DMS 273 (cell line): Measurements from ENCODE around the gene CCDC201.

ENCODE experiments used
- DNase-seq: peaks from one replicate; lab custom pipeline; 2025; ENCODE audit not compliant: unreplicated experiment; lab: John Stamatoyannopoulos, UW

Gene CCDC201, protein sequence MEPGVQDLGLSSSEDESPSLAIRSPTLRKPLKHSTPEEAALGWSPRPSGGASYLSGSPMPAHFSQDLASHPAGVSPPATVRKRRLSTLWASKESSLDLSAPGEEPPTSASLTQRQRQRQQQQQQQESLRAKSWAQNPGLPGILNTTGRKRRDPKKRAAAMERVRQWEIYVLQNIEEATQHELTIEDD

DNA sequence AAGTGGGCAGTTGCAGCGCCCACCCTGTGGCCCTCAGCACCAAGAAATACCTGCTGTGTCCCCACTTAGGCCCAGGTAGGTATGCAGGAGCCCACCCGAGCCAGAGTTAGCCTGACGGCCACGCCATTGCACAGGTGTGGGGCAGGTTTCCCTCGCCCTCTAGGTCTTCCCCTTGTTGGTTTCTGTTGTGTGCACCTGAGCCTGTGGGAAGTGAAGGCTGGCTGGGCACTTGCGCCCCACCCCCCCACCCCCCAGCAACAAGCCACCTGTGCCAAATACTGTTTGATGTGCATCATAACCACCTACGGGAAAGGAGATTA, at the start of gene CCDC201:
Gene CCDC201, minus strand, starts transcription at position 48 of the 320 bp plus-strand sequence. CDS start 75 bp downstream, outside the sequence.
- no peak for DNase-seq

DNA sequence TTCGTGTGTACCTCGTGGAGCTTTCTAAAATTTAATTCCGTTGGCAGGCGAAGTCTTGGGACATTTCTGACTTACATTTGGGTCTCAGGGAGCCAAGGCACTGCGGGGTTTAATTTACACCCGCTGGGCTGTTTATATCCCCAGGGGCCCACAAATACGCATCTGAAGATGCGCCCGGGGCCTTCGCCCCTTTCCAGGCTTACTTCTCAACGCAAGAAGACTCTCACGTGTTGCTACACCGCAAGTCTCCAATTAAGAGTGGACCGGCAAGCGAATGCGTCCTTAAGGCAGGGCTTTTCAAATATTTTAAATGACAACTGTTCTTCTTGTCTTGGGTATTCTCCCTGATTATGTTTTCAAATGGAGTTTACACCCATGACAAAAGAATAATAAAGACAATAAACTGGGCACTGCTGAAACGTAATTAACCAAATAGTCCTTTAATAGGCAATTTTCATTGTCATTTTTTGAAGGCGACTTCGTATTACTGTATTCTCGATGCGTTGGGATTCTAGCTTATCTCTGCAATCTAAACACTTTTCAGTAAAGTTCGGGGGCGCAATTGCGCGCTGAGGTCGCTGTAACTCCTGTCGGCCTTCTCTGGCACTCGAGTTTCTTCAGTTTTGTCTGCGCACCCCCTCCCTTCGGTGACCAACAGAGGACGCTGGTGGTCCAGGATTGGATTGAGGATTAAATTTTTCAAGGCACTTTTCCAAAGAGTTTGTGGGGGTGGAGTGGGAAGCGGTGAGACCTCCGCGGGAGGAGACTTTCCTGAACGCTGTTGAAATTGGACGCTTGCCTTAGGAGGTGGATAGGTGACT, 49.0 kb upstream of the CCDC201 start:
- DNase-seq = peak; percentile 88

DNA sequence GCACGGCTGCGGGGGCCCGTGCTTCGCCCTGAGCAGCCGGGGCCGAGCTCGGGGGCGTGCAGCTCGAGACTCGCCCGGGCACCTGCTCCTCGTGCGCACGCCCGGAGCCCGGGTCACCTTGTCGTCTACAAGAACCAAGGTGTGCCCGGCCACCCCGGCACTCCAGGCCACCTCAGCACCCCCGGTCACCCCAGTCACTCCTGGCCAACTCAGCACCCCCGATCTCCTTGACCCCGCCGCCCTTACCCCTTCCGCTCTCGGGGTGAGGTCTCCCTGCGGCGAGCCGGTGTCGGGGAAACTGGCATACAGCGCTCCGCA, 48.5 kb upstream of the CCDC201 start:
- no peak for DNase-seq

DNA sequence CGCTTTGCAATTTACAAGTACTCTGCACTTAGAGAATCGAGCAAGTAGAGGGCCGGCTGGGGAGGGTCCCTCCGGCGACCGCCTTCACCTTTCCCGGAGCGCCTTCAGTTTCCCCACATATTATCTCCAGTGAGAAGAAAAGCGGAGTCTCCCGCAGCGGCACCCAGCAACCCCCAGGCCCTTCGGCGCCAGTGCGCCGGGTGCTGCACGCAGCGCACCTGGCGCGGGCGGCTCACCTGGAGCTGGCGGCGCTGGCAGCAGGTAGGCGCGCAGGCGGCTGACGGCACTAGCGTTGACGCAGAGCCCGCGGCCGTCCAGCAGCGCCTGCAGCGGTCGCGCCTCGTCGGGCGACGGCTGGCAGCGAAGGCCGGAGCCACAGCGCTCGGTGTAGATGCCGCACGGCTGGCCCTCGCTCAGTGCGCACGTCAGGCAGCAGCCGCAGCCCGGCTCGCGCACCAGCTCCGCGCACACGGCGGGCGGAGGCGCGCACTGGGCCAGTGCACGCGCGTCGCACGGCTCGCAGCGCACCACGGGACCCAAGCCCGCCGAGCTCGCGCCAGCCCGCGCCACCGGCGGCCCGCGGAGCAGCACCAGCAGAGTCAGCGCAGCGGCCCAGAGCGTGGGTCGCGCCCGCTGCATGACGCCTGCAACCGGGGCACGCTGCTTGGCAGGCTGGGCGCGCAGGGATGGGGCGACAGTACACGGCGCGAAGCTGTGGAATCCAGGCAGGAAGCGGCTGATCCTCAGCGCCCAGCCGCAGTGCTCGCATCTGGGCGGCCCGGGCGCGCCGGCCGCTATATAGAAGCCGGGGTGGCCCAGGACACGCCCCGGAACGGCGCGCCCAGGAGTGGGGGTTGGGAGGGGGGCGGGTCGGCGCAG, 47.9 kb upstream of the CCDC201 start, which contains the start of gene IGFBP3:
Gene IGFBP3, minus strand, starts transcription at position 771 of the 879 bp plus-strand sequence. Its CDS starts 132 bp downstream, at position 639.
- peak; percentile 89 for DNase-seq

DNA sequence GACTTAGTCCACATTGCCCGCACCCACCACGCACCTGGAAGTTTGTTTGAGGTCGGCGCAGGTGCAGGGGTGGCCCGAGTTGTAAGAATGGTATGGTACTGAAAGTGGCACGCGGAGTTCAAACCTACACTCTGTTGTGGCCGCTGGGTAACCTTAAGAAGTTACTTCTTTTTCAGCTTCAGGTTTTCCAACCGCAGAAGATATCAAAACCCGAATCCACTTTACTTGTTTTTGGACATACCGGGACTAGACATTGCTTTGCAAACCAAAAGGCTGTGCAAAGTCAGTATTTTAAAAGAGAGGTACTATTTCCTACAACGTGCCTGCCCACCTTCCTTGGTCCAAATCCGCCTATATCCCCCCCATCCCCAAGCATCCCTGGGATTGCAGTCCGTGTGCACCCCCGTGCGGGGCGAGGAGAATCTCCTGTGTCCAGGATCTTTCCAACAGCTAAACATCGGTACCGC, 47.1 kb upstream of the CCDC201 start:
- peak; percentile 45 for DNase-seq

DNA sequence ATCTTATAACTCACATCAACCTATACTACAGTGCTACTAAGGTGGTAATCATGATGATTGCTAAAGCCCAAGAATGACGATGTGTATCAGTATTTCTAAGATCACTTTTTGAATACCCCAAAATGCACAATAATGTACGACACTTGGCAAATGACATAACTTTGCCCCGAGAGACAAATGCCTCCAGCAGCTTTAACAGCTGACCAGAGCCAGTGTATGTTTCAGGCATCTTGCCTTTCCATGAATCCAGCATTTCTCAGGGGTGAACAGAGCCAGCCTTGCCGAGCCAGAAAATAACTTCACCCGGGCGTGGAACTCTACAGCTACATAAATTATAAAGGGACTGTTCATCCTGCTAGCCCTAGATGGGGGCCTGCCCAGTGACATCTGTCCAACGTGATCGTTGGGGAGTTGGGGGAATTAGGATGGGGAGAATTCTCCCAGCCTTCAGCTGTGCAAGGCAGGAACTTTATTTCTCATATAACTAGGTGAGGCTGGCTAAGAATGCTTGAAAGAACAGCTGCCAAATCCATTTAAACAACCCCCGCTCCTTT, 46.4 kb upstream of the CCDC201 start:
- DNase-seq = peak; percentile 37

DNA sequence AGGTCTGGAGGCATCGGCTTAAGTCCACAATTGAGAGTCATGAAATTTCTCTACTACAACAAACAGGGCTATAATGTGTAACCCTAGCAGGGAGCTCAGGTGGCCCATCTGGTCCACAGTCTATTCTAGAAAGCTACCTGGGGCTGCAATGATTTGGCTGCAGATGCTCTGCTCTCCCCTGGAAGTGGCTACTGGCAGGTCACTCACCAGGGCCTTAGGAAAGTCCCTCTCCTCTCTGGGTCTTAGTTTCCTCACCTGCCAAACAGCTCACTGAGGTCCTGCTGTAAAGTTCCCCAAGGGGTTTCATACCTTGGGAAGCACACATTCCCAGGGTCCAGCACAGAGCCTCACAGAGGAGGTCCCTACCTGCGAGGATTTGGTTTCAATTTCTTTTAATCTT, 45.7 kb upstream of the CCDC201 start:
- no peak for DNase-seq

DNA sequence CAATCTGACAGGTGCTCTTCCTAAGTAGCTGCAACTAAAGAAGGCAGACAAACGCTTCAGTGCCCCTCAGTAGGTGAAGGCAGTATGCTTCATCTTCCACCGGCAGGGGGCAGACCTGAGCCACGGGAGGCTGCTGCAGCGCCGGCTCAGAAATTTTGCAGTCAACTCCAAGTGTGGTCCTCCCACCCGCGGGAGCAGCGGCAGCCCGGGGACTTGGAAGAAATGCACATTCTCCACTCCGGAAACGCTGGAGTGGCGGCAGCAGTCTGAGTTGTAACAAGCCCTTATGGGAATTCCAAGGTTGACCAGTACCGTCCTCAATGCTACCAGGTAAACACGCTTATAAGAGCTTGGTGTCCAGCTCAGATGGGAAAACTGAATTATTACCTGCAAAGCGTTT, 44.8 kb upstream of the CCDC201 start:
- peak; percentile 90 for DNase-seq

DNA sequence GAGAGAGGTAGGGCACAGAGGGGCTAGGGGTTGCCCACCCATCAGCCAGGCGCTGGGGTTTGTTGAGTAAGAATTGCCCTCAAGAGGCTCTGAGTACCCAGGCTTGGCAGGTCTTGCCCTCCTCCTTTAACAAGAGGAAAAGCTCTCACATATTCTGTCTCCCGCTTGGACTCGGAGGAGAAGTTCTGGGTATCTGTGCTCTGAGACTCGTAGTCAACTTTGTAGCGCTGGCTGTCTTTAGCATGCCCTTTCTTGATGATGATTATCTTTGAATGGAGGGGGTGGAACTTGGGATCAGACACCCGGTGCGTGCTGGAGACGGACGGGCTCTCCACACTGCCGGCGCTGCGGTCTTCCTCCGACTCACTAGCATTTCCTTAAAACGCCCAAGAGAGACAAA, 44.2 kb upstream of the CCDC201 start:
- no peak for DNase-seq

DNA sequence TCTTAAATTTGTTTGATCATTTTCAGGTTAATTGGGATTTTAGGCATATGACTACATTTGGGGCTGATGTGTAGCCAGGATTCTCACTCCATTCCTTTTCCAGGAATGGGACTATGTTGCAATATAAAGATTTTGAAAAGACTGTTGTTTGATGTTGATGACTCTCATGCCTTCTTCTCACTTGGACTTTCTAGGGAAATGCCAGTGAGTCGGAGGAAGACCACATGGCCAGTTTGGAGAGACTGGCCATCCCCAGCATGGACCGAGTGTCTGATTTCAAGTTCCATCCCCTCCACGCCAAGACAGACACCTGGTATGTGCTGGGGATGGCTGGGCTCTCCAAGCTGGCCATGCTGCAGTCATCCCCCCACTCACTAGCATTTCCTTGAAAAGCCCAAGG, 42.7 kb upstream of the CCDC201 start:
- DNase-seq = no peak

DNA sequence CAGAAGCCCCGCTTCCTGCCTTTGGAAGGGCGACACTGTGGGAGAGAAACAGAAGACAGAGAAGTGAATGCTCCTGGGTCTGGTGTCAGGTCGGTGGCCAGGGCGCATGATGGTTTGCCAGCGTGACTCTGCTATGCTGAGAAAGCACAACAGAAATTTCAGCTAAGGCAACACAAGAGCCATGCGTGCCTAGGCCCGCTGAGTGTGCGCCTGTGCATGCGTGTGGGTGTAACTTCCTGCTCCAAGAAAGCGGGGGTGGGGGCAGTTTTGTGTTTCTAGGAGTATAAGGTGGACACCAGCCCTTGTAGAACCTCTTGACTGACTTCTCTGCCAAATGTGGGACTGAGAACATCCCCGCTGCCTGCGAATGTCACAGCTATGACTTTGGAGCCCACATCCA, 42.0 kb upstream of the CCDC201 start:
- DNase-seq = no peak

DNA sequence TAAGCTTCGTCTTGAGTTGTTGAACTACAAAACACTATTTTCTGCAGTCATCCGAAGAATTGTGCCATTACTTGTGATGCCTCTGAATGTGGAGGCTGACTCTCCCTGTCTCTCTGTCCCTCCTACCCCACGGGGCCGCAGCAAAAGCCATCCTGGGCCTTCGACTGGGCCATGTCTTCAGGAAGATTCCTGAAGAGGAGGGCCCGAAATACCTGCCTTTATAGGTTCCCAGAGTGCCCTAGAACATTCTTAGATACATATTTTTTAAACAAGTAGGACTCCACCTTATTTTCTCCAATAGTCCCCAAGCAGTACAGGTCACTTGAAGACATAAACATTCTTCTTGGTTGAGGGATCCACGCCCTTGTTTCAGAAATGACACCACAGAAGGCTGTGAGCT, 40.1 kb upstream of the CCDC201 start:
- DNase-seq = no peak

DNA sequence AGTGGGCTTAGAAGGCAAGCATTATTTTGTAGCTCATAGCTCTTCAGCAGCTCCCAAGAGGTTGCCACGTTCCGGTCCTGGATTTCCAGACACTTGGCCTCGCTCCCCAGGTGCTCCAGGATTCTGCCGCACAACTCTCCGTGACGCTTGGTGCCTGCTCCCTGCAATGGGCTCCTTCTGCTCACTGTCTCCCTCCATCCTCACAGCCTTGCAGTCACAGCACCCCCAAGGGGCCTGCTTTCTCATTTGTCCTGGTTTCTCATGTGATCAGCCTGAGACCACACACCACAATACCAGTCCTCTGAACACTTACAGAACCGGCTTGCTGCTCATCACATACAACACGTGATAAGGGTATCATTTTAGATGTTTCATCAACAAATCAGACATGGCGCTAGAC, 38.4 kb upstream of the CCDC201 start:
- DNase-seq = no peak

DNA sequence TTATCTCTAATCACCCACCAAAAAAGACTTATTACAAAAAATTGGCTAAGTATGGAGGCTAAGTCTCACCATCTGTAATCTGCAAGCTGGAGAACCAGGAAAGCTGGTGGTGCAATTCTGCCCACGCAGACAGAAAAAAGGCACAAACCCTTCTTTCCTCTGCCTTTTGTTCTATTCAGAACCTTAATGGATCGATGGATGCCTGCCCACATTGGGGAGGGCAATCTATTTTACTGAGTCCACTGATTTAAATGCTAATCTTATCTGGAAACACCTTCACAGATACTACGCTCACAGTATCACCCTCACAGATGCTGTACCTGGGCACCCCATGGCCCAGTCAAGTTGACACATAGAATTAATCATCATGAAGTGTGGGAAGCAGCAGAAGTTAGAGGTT, 38.0 kb upstream of the CCDC201 start:
- DNase-seq = no peak

DNA sequence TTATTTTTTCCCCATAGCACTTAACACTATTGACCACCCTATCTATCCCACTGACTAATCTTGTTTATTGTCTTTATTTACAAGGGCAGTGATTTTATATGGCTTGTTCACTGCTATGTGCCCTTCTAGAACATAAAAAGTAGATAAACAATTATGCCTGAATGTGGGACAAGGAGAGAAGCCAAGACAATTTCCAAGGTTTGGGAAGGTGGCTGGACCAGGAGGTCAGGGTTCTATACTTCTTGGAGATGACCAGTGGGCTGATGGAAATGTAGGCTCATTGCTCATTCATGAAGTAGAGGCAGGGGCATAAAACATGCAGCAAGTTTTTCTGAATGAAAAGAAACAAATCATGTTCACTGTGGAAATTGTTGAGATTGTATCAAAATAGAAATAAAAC, 36.7 kb upstream of the CCDC201 start:
- no peak for DNase-seq

DNA sequence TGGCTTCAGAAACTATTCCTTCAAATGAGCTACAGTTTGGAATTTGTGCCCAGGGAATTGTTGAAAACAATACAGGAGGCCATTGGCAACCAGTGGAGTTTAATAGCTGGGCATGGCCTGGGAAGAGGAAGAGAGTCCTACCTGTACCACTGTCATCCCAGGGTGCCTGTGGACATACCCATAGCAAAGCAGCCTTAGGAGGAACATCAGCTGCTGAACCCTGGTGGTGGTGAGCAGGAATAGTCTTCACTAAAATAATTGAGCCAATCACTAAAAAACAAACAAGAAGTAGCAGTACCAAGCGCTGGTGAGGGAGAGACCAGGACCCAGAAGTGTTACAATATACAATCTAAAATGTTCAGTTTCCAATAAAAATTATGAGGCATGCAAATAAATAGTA, 29.9 kb upstream of the CCDC201 start:
- DNase-seq = no peak

DNA sequence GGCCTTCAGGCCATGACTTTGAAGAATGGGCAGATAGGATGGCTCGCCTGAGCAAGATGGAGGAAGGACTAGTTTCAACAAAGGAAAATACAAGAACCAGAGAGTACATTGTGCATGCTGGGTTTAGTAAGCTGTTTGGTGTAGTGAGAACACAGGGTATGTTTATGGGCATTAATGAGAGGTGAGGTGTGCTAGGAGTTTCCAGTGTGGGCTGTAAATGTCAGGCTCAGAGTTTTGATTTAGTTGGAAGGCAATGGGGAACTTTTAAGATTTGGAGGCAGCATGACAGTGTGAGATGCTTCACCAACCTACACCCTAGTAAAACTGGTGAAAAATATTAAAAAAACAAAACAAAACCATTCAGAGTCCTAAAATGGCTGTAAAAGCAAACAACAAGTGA, 28.7 kb upstream of the CCDC201 start:
- DNase-seq = no peak

DNA sequence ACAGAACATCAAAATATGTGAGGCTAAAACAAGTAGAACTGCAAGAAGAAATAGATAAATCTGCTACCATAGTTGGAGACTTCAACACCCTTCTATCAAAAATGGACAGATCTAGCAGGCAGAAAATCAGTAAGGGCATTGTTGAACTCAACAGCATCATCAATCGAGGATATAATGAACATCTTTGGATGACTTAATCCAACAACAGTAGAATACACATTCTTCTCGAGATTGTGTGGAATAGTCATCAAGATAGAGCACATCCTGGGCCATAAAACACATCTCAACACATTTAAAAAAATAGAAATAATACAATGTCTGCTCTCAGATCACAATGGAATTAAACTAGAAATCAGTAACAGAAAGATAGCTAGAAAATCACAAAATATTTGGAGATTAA, 25.3 kb upstream of the CCDC201 start:
- DNase-seq = no peak

DNA sequence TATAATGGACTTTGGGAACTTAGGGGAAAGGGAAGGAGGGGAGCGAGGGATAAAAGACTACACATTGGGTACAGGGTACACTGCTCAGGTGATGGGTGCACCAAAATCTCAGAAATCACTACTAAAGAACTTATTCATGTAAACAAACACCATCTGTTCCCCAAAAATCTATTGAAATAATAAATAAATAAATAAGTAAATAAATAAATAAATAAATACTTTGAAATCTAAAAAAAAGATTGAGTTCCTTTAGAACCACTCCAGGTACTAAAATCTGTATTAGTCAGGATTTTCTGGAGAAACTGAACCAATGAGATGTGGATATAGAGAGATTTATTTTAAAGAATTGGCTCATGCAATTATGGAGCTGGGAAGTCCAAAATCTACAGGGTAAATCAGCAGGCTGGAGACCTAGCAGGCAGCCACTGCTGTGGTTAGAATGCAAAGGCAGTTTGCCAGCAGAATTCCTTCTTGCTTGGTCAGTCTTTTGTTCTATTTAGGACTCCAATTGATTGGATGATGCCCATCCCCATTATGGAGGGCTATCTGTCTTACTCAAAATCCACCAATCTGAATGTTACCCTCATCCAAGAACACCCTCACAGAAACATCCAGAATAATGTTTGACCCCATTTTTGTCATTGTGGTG, 24.3 kb upstream of the CCDC201 start:
- DNase-seq = no peak

DNA sequence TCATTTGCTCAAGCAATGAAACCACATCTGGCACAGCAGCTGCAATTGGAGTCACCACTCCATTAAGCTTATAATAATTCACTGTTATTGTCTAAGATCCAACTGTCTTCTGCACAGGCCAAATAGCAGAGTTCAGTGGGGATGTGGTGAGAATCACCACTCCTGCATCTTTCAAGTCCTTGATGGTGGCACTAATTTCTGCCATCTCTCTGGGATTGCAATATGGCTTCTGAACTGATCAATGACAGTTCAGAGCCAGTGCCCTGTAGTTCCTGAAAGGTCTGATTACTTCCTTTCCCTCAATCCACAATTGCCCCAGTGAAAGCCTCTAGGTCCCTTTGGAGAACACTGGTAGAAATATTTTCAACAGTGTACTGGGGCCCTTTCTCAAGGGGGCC, 21.8 kb upstream of the CCDC201 start:
- no peak for DNase-seq
